Renal cortex interstitium (tissue), 11 donors: ENCODE data around the gene RAD23A. TPM values are rescaled to one million over a fixed set of nuclear protein-coding genes. Genes with fewer than 3 reads are reported as not detected.
A peak's percentile ranks its signal among the peaks of the same experiment; 100 is the strongest.
"Not testable (repeated sequence)": the region's sequence is repeated elsewhere in the genome, so short reads cannot be mapped to it uniquely, and the experiment has no call there.

Source experiments
- DNase-seq, 11 donors: peaks; one replicate each; pipeline ENCODE4 v3.0.0-alpha.2; 2013; ENCODE audit warnings: low read depth in 9 of 11, low spot score in 4 of 11; ENCODE audit errors: extremely low read depth in 1 of 11
- polyA plus RNA-seq, 3 donors: library from polyadenylated mRNA; unstranded; fragments of 120-200 nt; gene quantifications; one replicate each; pipeline ENCODE4 v1.2.1, GENCODE V29; 2013; ENCODE audit not compliant: insufficient read length in 3 of 3

The RAD23A gene
- polyA plus RNA-seq, 3 donors, result 63.4 to 87.5 (median 85.0) TPM

DNA sequence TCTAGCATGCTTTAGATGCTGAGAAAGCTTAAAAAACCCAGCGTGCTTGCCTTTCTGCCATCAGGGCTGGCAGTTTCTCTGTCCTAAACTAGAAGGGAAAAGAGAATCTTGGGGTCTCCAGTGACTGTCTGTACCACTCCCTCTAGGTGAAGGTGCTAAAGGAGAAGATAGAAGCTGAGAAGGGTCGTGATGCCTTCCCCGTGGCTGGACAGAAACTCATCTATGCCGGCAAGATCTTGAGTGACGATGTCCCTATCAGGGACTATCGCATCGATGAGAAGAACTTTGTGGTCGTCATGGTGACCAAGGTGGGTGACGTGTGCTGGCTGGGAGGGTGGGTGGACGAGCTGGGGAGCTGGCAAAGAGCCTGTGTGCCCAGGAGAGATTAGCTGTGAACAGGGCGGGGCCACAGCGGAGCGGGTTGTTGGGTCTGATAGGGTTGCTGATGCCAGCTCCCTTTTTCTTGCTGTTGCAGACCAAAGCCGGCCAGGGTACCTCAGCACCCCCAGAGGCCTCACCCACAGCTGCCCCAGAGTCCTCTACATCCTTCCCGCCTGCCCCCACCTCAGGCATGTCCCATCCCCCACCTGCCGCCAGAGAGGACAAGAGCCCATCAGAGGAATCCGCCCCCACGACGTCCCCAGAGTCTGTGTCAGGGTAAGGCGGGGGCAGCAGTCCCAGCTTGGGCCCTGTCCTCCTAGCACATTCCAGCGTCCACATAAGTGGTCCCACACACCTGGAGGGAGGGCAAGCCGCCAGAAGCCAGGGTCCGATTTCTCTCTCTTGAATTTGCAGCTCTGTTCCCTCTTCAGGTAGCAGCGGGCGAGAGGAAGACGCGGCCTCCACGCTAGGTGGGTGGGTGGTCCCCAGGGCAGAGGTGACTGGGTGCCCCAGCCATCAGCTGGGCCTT, 2.3 kb downstream of the RAD23A start:
- DNase-seq, result no peak

DNA sequence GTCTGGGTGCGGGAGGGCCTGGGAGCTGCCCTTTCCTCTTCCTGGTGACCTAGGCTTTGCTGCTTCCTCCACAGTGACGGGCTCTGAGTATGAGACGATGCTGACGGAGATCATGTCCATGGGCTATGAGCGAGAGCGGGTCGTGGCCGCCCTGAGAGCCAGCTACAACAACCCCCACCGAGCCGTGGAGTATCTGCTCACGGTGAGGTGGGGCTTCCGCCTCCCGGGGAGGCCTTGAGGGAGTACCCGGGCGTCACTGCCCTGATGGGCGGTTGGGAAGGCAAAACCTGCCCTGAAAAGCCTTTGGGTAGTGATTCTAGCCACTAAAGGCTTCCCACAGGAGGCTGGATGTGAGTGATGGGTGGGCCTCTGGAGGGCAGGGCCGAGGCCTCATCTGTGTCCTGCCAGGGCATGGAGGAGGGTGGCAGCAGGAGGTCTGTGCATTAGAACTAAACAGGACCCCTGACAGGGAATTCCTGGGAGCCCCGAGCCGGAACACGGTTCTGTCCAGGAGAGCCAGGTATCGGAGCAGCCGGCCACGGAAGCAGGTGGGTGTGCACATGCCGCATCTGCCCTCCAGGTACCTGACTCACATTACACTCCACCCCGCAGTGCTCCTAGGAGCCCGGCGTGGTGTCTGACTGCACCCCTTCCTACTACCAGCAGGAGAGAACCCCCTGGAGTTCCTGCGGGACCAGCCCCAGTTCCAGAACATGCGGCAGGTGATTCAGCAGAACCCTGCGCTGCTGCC, 3.1 kb downstream of the RAD23A start:
- DNase-seq, result no peak

GRCh38 chr19:12949363-12950283, 4.0 kb downstream of the RAD23A start:
- no peak for DNase-seq

GRCh38 chr19:12952050-12952449, 6.4 kb downstream of the RAD23A start:
- DNase-seq, result not testable (repeated sequence)

DNA sequence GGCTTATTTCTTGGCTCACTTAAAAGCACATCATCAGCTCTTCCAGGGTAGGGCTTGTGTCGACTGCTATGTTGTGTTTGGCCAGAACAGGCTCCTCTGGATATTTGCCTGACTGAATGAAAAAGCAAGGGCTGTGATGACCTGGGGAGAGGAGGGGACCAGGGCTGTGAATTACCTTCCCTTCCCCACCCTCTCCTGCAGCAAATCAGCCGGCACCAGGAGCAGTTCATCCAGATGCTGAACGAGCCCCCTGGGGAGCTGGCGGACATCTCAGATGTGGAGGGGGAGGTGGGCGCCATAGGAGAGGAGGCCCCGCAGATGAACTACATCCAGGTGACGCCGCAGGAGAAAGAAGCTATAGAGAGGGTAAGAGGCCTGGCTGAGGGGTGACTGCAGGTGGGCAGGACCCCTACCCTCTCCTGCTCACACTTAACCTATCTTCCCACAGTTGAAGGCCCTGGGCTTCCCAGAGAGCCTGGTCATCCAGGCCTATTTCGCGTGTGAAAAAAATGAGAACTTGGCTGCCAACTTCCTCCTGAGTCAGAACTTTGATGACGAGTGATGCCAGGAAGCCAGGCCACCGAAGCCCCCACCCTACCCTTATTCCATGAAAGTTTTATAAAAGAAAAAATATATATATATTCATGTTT, 7.0 kb downstream of the RAD23A start:
- no peak for DNase-seq

DNA sequence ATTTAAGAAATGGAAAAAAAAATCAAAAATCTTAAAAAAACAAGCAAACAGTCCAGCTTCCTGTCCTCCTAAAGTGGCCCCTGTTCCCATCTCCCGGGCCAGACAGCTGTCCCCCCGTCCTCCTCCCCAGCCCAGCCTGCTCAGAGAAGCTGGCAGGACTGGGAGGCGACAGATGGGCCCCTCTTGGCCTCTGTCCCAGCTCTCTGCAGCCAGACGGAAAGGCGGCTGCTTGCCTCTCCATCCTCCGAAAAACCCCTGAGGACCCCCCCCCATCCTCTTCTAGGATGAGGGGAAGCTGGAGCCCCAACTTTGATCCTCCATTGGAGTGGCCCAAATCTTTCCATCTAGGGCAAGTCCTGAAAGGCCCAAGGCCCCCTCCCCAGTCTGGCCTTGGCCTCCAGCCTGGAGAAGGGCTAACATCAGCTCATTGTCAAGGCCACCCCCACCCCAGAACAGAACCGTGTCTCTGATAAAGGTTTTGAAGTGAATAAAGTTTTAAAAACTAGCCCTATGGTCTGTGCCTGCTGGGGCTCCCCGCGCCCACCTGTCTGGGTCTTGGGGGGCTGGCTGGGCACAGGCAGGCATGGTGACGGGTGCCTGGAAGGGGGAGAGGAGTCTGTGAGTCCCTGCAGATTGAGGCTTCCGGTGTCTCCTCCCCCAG, 7.6 kb downstream of the RAD23A start:
- DNase-seq, result no peak

DNA sequence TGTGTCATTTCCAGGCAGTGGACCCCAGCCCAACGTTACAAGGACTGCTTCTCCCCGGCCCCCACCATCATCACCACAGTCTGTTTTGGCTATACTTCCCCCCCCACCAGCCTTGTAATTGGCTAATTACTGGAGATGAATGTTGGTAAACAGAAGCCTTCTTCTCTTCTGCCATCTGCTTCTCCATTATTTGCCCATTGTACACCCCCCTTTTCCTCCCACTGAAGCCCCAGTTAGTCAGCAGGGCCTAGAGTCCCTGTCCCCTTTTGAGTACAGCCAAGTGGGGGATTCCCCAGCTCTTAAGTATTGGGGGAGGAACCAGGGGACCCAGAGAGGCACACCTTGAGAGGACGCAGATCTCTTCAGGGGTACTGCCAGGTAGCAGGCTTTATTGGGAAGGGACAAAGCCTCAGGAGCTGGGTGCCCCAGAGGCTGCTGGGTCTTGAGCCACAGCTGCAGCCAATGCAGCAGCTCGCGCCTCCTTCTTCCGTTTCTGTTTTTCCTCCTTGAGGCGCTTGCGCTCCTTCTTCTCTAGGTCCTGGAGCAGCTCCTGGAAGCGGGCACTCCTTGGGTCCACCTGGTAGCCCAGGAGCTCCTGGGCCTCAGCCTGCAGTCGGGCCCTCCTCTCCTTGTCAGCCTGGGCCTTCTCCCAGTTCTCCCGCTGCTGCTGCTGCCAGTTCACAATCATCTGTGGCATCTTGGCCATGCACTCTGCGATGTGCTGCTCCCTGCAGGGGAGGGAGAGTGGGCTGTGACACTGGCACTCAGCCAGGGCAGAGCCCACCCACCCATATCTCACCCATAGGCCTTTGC, 8.3 kb downstream of the RAD23A start:
- no peak for DNase-seq

DNA sequence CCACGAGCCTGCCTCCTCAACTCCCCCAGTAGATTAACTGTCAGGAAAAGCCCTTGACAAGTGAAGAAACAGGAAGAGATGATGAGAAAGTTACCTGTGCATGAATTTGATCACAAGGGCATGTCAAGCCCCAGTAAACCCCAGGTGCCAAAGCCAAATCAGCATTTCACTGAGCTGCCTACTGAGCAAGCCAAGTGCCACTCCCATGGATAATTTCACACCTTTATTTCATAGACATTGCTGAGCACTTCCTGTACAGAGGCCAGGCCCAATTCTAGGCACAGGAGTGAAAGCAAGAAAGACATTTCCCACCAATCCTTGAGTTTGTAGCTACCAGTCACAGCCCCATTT, 8.9 kb downstream of the RAD23A start:
- no peak for DNase-seq

GRCh38 chr19:12955575-12955974, 9.9 kb downstream of the RAD23A start:
- DNase-seq, result not testable (repeated sequence)

DNA sequence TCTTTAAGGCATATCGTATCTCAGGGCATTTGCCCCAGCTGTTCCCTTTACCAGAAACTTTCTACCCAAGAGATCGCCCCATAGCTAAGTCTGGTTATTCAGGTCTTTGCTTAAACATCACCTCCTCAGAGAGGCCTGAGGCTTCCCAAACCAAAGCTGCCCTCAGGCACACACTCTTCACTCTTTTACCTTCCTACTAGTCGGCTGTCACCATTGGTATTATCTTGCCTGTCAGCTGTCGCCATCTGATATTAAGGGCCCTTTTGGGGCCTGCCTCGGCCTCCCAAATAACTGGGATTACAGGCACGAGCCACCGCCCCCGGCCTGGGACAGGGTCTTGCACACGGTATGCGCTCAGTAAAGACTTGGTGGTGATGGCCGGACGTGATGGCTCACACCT, 10.3 kb downstream of the RAD23A start:
- DNase-seq, result no peak

GRCh38 chr19:12956446-12957388, 11.1 kb downstream of the RAD23A start, which contains the start of gene GADD45GIP1:
TSS of gene GADD45GIP1 (minus strand) at chr19:12957223. CDS start at chr19:12957212, 11 bp downstream.
- DNase-seq, result peak in 2 of 11 donors; percentile 68 to 76

DNA sequence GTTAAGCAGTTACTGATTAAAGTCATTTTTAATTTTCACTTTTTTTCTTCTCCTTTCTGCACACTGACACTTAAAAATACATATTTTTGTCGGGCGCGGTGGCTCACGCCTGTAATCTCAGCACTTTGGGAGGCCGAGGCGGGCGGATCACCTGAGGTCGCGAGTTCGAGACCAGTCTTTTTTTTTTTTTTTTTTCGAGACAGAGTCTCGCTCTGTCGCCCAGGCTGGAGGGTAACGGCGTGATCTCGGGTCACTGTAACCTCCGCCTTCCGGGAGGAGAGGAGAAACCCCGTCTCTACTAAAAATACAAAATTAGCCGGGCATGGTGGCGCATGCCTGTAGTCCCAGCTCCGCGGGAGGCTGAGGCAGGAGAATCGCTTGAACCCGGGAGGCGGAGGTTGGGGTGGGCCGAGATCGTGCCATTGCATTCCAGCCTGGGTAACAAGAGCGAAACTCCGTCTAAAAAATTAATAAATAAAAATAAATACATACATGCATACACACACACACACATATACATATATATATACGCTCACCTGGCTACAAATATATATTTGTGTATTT, 11.8 kb downstream of the RAD23A start:
- DNase-seq, result not testable (repeated sequence)

DNA sequence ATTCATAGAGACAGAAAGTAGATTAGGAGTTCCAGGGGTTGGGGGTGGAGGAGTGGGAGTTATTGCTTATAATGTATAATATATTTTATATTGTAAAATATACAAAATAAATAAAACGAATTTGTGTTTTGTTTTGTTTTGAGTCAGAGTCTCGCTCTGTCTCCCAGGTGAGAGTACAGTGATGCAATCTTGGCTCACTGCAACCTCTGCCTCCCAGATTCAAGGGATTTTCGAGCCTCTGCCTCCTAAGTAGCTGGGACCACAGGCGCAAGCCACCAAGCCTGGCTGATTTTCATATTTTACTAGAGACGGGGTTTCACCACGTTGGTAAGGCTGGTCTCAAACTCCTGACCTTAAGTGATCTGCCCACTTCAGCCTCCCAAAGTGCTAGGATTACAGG, 13.8 kb downstream of the RAD23A start:
- no peak for DNase-seq

GRCh38 chr19:12965017-12965811, 19.6 kb downstream of the RAD23A start:
- peak in 4 of 11 donors; percentile 39 to 64 (median 59) for DNase-seq

DNA sequence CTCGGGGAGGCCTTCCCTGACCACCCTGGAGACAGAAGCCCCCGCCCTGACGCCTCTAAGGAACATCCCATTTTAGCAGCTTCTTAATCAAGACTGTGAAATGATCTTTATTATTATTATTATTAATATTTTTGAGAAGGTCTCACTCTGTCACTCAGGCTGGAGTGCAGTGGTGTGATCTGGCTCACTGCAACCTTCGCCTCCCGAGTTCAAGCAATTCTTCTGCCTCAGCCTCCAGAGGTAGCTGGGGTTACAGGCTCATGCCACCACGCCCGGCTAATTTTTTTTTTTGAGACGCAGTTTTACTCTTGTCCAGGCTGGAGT, 20.1 kb downstream of the RAD23A start:
- no peak for DNase-seq
